HepG2 (cell line): ENCODE results near the gene SMCO4. TPM values are rescaled to one million over a fixed set of nuclear protein-coding genes. Genes with fewer than 3 reads are reported as not detected.

Experiments used
- BHLHE40 ChIP-seq: IDR thresholded peaks from 2 replicates; pipeline ENCODE4 v1.6.1; 2011; ENCODE audit warnings: low read length, improper control_type of control experiment
- BORCS8-MEF2B ChIP-seq: sonication (generic); formaldehyde crosslinking; IDR thresholded peaks from 2 replicates; pipeline ENCODE4 v1.8.0; 2022; ENCODE audit warnings: mild to moderate bottlenecking, missing genetic modification reagents
- CREB3 ChIP-seq: sonication (generic); formaldehyde crosslinking; IDR thresholded peaks from 2 replicates; pipeline ENCODE4 v1.5.0; 2020; ENCODE audit warnings: missing genetic modification reagents
- DNMT3B ChIP-seq: conservative IDR thresholded peaks from 2 replicates; pipeline ENCODE4 v1.6.1; 2016; ENCODE audit warnings: missing biosample characterization, control low read depth
- FOXK2 ChIP-seq: fragments of 450-650 bp; IDR thresholded peaks from 2 replicates; pipeline ENCODE4 v1.6.1; 2016
- GPN1 ChIP-seq: sonication (generic); formaldehyde crosslinking; IDR thresholded peaks from 2 replicates; pipeline ENCODE4 v1.5.1; 2020; ENCODE audit warnings: missing genetic modification reagents, borderline replicate concordance
- MED1 ChIP-seq: sonication (generic); formaldehyde crosslinking; IDR thresholded peaks from 2 replicates; pipeline ENCODE4 v1.4.0; 2020; ENCODE audit warnings: missing genetic modification reagents
- MXI1 ChIP-seq: IDR thresholded peaks from 3 replicates; pipeline ENCODE4 v1.6.1; 2012; ENCODE audit warnings: low read depth, low read length, inconsistent platforms, borderline replicate concordance
- NCOR1 ChIP-seq: fragments of 200-600 bp; sonication (generic); IDR thresholded peaks from 2 replicates; pipeline ENCODE4 v1.7.0; 2017; ENCODE audit warnings: antibody characterized with exemption, low read length, borderline replicate concordance
- PAWR ChIP-seq: sonication (generic); formaldehyde crosslinking; IDR thresholded peaks from 2 replicates; pipeline ENCODE4 v1.4.0; 2020; ENCODE audit warnings: missing genetic modification reagents, mild to moderate bottlenecking, borderline replicate concordance
- PLRG1 ChIP-seq: fragments of 450-650 bp; conservative IDR thresholded peaks from 2 replicates; pipeline ENCODE4 v1.6.1; 2016
- POGZ ChIP-seq: sonication (generic); formaldehyde crosslinking; IDR thresholded peaks from 2 replicates; pipeline ENCODE4 v1.4.0; 2020; ENCODE audit warnings: mild to moderate bottlenecking, missing genetic modification reagents
- ZBTB38 ChIP-seq: sonication (generic); formaldehyde crosslinking; IDR thresholded peaks from 2 replicates; pipeline ENCODE4 v1.5.1; 2020; ENCODE audit warnings: mild to moderate bottlenecking, missing genetic modification reagents
- ZFP62 ChIP-seq: sonication (generic); formaldehyde crosslinking; IDR thresholded peaks from 2 replicates; pipeline ENCODE4 v1.4.0; 2020; ENCODE audit warnings: missing genetic modification reagents
- ZNF331 ChIP-seq: sonication (generic); formaldehyde crosslinking; IDR thresholded peaks from 2 replicates; pipeline ENCODE4 v1.4.0; 2020; ENCODE audit warnings: missing genetic modification reagents
- ZNF33B ChIP-seq: sonication (generic); formaldehyde crosslinking; IDR thresholded peaks from 2 replicates; pipeline ENCODE4 v1.5.1; 2020; ENCODE audit warnings: mild to moderate bottlenecking, missing genetic modification reagents
- ZNF383 ChIP-seq: sonication (generic); formaldehyde crosslinking; IDR thresholded peaks from 2 replicates; pipeline ENCODE4 v1.4.0; 2020; ENCODE audit warnings: missing genetic modification reagents, mild to moderate bottlenecking, borderline replicate concordance
- ZNF577 ChIP-seq: sonication (generic); formaldehyde crosslinking; IDR thresholded peaks from 2 replicates; pipeline ENCODE4 v1.4.0; 2020; ENCODE audit warnings: mild to moderate bottlenecking, low read depth, missing genetic modification reagents, borderline replicate concordance
- ZNF614 ChIP-seq: IDR thresholded peaks from 2 replicates; pipeline ENCODE4 v1.6.1; 2018; ENCODE audit warnings: missing biosample characterization, missing genetic modification reagents, inconsistent platforms, borderline replicate concordance
- ZXDC ChIP-seq: sonication (generic); formaldehyde crosslinking; IDR thresholded peaks from 2 replicates; pipeline ENCODE4 v1.5.0; 2020; ENCODE audit warnings: mild to moderate bottlenecking, missing genetic modification reagents
- polyA plus RNA-seq, 8 experiments: library from polyadenylated mRNA; depleted of rRNA in 3 of 8; stranded (reverse) in 7 of 8; unstranded in 1 of 8; fragments of >200 nt; fragmentation: Illumina TruSeq in 4 of 8; extraction: Trizol in 4 of 8; gene quantifications; 2 replicates each; pipeline versions ENCODE4 v1.2.1 to v1.2.3, GENCODE V29; 2011 to 2016; ENCODE audit warnings: low read depth in 4 of 8, missing spikeins in 1 of 8, mixed read lengths in 1 of 8; ENCODE audit not compliant: insufficient read depth in 1 of 8
- total RNA-seq, 5 experiments: library from RNA; depleted of rRNA; stranded (reverse); fragments of >200 nt; fragmentation: Illumina TruSeq; extraction: Trizol; gene quantifications; 2 replicates each; pipeline ENCODE4 v1.2.3, GENCODE V29; 2016; ENCODE audit warnings: low read depth in 1 of 5
- TF ChIP-seq, protein P1 (sequence below): sonication (generic); formaldehyde crosslinking; IDR thresholded peaks from 2 replicates; pipeline ENCODE4 v1.4.0; 2020; ENCODE audit warnings: mild to moderate bottlenecking, missing genetic modification reagents, borderline replicate concordance
- TF ChIP-seq, protein P2 (sequence below): sonication (generic); formaldehyde crosslinking; IDR thresholded peaks from 2 replicates; pipeline ENCODE4 v1.4.0; 2020; ENCODE audit warnings: missing genetic modification reagents
- TF ChIP-seq, protein P3 (sequence below): sonication (generic); formaldehyde crosslinking; IDR thresholded peaks from 2 replicates; pipeline ENCODE4 v1.4.0; 2020; ENCODE audit warnings: missing genetic modification reagents
- TF ChIP-seq, protein P4 (sequence below): sonication (generic); formaldehyde crosslinking; IDR thresholded peaks from 2 replicates; pipeline ENCODE4 v1.4.0; 2020; ENCODE audit warnings: missing genetic modification reagents

Gene SMCO4
- total and polyA plus RNA-seq, 2 of the 13 experiments (the other 11 are each of a cell fraction or from before 2014, with no cell fraction given) = 10.6 to 28.5 TPM

DNA sequence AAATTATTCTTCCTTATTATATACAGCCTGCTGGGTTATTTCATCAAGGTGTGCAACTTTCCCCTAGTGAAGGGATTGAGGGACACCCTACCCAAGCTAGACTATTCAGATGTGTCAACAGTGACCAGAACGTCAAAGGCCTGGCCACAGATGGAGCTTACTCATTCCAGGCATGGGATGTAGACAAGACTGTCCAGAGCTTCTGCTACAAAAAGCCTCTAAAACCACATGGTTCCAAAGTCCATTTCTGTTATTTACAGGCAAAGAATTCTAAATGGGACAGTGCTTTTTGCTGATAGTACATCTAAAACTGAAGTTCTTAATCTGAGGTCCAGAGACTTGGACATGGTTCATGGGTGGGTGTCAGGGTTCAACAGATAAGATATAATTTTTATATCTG, 9.7 kb upstream of the SMCO4 start (continued):
- TF ChIP-seq ZNF577 (CRISPR knock-in tag) (no peak), DNMT3B (no peak), ZNF331 (CRISPR knock-in tag) (peak; percentile 19; the same call in 1 of the 2 replicates), ZBTB38 (CRISPR knock-in tag) (no peak), ZXDC (CRISPR knock-in tag) (no peak), ZNF614 (CRISPR knock-in tag) (peak; percentile 49; the same call in 1 of the 2 replicates), POGZ (CRISPR knock-in tag) (no peak), ZNF33B (no peak), PAWR (CRISPR knock-in tag) (no peak), MED1 (CRISPR knock-in tag) (peak; percentile 12; the same call in 1 of the 2 replicates), PLRG1 (no peak), NCOR1 (peak; percentile 16; the same call in 1 of the 2 replicates), MXI1 (no peak), ZNF383 (CRISPR knock-in tag) (no peak), GPN1 (no peak), BHLHE40 (no peak), FOXK2 (no peak), CREB3 (CRISPR knock-in tag) (no peak), ZFP62 (CRISPR knock-in tag) (no peak), BORCS8-MEF2B (CRISPR knock-in tag) (no peak)
- TF ChIP-seq, protein P1, sequence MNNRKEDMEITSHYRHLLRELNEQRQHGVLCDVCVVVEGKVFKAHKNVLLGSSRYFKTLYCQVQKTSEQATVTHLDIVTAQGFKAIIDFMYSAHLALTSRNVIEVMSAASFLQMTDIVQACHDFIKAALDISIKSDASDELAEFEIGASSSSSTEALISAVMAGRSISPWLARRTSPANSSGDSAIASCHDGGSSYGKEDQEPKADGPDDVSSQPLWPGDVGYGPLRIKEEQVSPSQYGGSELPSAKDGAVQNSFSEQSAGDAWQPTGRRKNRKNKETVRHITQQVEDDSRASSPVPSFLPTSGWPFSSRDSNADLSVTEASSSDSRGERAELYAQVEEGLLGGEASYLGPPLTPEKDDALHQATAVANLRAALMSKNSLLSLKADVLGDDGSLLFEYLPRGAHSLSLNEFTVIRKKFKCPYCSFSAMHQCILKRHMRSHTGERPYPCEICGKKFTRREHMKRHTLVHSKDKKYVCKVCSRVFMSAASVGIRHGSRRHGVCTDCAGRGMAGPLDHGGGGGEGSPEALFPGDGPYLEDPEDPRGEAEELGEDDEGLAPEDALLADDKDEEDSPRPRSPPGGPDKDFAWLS (CRISPR knock-in tag) = no peak
- TF ChIP-seq, protein P2, sequence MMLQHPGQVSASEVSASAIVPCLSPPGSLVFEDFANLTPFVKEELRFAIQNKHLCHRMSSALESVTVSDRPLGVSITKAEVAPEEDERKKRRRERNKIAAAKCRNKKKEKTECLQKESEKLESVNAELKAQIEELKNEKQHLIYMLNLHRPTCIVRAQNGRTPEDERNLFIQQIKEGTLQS (CRISPR knock-in tag) = no peak
- TF ChIP-seq, protein P3, sequence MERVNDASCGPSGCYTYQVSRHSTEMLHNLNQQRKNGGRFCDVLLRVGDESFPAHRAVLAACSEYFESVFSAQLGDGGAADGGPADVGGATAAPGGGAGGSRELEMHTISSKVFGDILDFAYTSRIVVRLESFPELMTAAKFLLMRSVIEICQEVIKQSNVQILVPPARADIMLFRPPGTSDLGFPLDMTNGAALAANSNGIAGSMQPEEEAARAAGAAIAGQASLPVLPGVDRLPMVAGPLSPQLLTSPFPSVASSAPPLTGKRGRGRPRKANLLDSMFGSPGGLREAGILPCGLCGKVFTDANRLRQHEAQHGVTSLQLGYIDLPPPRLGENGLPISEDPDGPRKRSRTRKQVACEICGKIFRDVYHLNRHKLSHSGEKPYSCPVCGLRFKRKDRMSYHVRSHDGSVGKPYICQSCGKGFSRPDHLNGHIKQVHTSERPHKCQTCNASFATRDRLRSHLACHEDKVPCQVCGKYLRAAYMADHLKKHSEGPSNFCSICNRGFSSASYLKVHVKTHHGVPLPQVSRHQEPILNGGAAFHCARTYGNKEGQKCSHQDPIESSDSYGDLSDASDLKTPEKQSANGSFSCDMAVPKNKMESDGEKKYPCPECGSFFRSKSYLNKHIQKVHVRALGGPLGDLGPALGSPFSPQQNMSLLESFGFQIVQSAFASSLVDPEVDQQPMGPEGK (CRISPR knock-in tag) = no peak
- TF ChIP-seq, protein P4, sequence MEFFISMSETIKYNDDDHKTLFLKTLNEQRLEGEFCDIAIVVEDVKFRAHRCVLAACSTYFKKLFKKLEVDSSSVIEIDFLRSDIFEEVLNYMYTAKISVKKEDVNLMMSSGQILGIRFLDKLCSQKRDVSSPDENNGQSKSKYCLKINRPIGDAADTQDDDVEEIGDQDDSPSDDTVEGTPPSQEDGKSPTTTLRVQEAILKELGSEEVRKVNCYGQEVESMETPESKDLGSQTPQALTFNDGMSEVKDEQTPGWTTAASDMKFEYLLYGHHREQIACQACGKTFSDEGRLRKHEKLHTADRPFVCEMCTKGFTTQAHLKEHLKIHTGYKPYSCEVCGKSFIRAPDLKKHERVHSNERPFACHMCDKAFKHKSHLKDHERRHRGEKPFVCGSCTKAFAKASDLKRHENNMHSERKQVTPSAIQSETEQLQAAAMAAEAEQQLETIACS = no peak
